ENCODE results near the gene TTC12. TPM values are rescaled to one million over a fixed set of nuclear protein-coding genes. Genes with fewer than 3 reads are reported as not detected.

The TTC12 gene
- total RNA-seq, 1 experiment from 2014 or later: 25.0 TPM

- Histone ChIP-seq H3K79me2 (ENCODE audit: low read depth) (no peaks in the 10 kb centered on the region), H3K4me3 (no peak overlapping the region), H4K20me1 (ENCODE audit: insufficient read depth) (no peaks in the 10 kb centered on the region), H3K9me2 (ENCODE audit: insufficient read depth) (no peaks in the 10 kb centered on the region), H3K9me3 (ENCODE audit: insufficient read depth, low read depth) (no peaks in the 10 kb centered on the region), H3F3A (ENCODE audit: insufficient read depth, low read depth) (no peaks in the 10 kb centered on the region), H2AFZ (no peak overlapping the region), H3K27me3 (ENCODE audit: insufficient read depth, low read depth) (no peaks in the 10 kb centered on the region), H3K36me3 (ENCODE audit: low read depth) (no peaks in the 10 kb centered on the region), H3K4me1 (replicated peaks; ENCODE audit: insufficient read depth) (no peaks in the 10 kb centered on the region), H3K27ac (no peak overlapping the region), H3K4me2 (no peak overlapping the region)
- CTCF ChIA-PET: no interaction called here
- no TSS peak for BruUV-seq (replicated peaks)
- POLR2A ChIA-PET (ENCODE audit: unreplicated experiment): no interaction called here
- no peak for DNase-seq
- intact Hi-C loops (cut with micrococcal nuclease; ENCODE audit: unreplicated experiment): loop anchor here (10.0 kb wide), 1 partner anchor 486 kb away; no protein-coding TSS in a partner anchor
- TF ChIP-seq CTCF (conservative IDR thresholded peaks at IDR 0.05): no peak
These were observed 33.2 kb upstream of the TTC12 start for GRCh38 chr11:113281052-113281725.

GRCh38 chr11:113282898-113283437, 31.4 kb upstream of the TTC12 start:
- intact Hi-C loops (cut with micrococcal nuclease; ENCODE audit: unreplicated experiment): loop anchor here (10.0 kb wide), 1 partner anchor 488 kb away; no protein-coding TSS in a partner anchor
- no peak for DNase-seq
- Histone ChIP-seq H3F3A (ENCODE audit: insufficient read depth, low read depth) (no peaks in the 10 kb centered on the region), H3K27ac (no peak overlapping the region), H3K36me3 (ENCODE audit: low read depth) (no peaks in the 10 kb centered on the region), H3K4me2 (no peak overlapping the region), H3K4me3 (no peak overlapping the region), H2AFZ (no peak overlapping the region), H3K27me3 (ENCODE audit: insufficient read depth, low read depth) (no peaks in the 10 kb centered on the region; the same call in none of the 2 replicates), H4K20me1 (ENCODE audit: insufficient read depth) (no peaks in the 10 kb centered on the region), H3K4me1 (replicated peaks; ENCODE audit: insufficient read depth) (no peaks in the 10 kb centered on the region), H3K9me2 (ENCODE audit: insufficient read depth) (no peaks in the 10 kb centered on the region), H3K9me3 (ENCODE audit: insufficient read depth, low read depth) (no peaks in the 10 kb centered on the region), H3K79me2 (ENCODE audit: low read depth) (no peaks in the 10 kb centered on the region)
- TF ChIP-seq EZH2 (IDR thresholded peaks at IDR 0.05; ENCODE audit: low read depth): no peak
- no peak for TF ChIP-seq CTCF (conservative IDR thresholded peaks at IDR 0.05)
- ChIA-PET POLR2A (ENCODE audit: unreplicated experiment) (no interaction called here), CTCF (no interaction called here)
- no TSS peak for BruUV-seq (replicated peaks)

GRCh38 chr11:113283881-113284280, 30.5 kb upstream of the TTC12 start:
- intact Hi-C loops (cut with micrococcal nuclease; ENCODE audit: unreplicated experiment): loop anchor here (10.0 kb wide), 1 partner anchor 489 kb away; no protein-coding TSS in a partner anchor
- H3F3A ChIP-seq (ENCODE audit: insufficient read depth, low read depth): no peaks in the 10 kb centered on the region

More at GRCh38 chr11:113283881-113284280, 30.5 kb upstream of the TTC12 start:
- no peaks in the 10 kb centered on the region for H3K79me2 ChIP-seq (ENCODE audit: low read depth)
- no peaks in the 10 kb centered on the region for H4K20me1 ChIP-seq (ENCODE audit: insufficient read depth)
- H3K4me2 ChIP-seq: no peak overlapping the region
- no peaks in the 10 kb centered on the region; the same call in none of the 2 replicates for H3K27me3 ChIP-seq (ENCODE audit: insufficient read depth, low read depth)
- H3K27ac ChIP-seq: no peak overlapping the region
- H3K9me3 ChIP-seq (ENCODE audit: insufficient read depth, low read depth): no peaks in the 10 kb centered on the region
- ChIA-PET CTCF (no interaction called here), POLR2A (ENCODE audit: unreplicated experiment) (no interaction called here)
- no peaks in the 10 kb centered on the region for H3K9me2 ChIP-seq (ENCODE audit: insufficient read depth)
- no TSS peak for BruUV-seq (replicated peaks)
- H3K36me3 ChIP-seq (ENCODE audit: low read depth): no peaks in the 10 kb centered on the region
- no peak for TF ChIP-seq EZH2 (IDR thresholded peaks at IDR 0.05; ENCODE audit: low read depth)
- no peak for TF ChIP-seq CTCF (conservative IDR thresholded peaks at IDR 0.05)
- no peak overlapping the region for H3K4me3 ChIP-seq
- DNase-seq: no peak
- no peak overlapping the region for H2AFZ ChIP-seq
- no peaks in the 10 kb centered on the region for H3K4me1 ChIP-seq (replicated peaks; ENCODE audit: insufficient read depth)
